SK-N-SH (cell line): ENCODE data around the gene FRMD5. TPM values are rescaled to one million over a fixed set of nuclear protein-coding genes. Genes with fewer than 3 reads are reported as not detected.

Experiments used
- CTCF ChIA-PET: fragments of 300-600, 350-600 bp; formaldehyde crosslinking; extraction: SDS; loops from one replicate; lab custom pipeline; 2021; lab: Yijun Ruan, JAX
- POLR2A ChIA-PET: fragments of 350-600 bp; sonication (Branson Sonifier 250); formaldehyde crosslinking; extraction: SDS; loops from one replicate; lab custom pipeline; 2020; ENCODE audit warnings: antibody characterized with exemption, inconsistent platforms; lab: Yijun Ruan, JAX
- DNase-seq: peaks from one replicate; pipeline ENCODE4 v3.0.0; 2012
- H2AFZ ChIP-seq: fragments of 200-600 bp; sonication (generic); 2 replicates; pipeline ENCODE4 v1.8.1; 2016; ENCODE audit warnings: antibody characterized with exemption, mild to moderate bottlenecking, low read depth
- H3F3A ChIP-seq: fragments of 200-600 bp; sonication (generic); replicated peaks from 2 replicates; pipeline ENCODE3; 2016; ENCODE audit warnings: antibody characterized with exemption, mild to moderate bottlenecking; ENCODE audit not compliant: insufficient read depth
- H3K27ac ChIP-seq, 2 experiments: fragments of 200-500 bp in 1 of 2; fragments of 200-600 bp in 1 of 2; sonication (Bioruptor generic) in 1 of 2; sonication (generic), shearing (Covaris generic) in 1 of 2; 2 replicates each; pipeline versions ENCODE4 v1.5.1 to v1.6.1; 2014 to 2016; ENCODE audit warnings: low read depth in 2 of 2, inconsistent platforms in 1 of 2, low read length in 1 of 2, mild to moderate bottlenecking in 1 of 2, mixed read lengths in 1 of 2
- H3K27me3 ChIP-seq: fragments of 200-600 bp; sonication (generic), shearing (Covaris generic); 2 replicates; pipeline ENCODE4 v1.6.1; 2016; ENCODE audit warnings: mixed run types; ENCODE audit not compliant: insufficient read depth
- H3K36me3 ChIP-seq, 2 experiments: fragments of 200-500 bp in 1 of 2; fragments of 200-600 bp in 1 of 2; sonication (Bioruptor generic) in 1 of 2; sonication (generic) in 1 of 2; replicated peaks in 1 of 2; 2 replicates each; pipeline versions ENCODE3 to v1.5.1; 2014 to 2016; ENCODE audit warnings: low read length in 1 of 2, mild to moderate bottlenecking in 1 of 2; ENCODE audit not compliant: insufficient read depth in 2 of 2, control insufficient read depth in 1 of 2
- H3K4me1 ChIP-seq, 2 experiments: fragments of 200-500 bp in 1 of 2; fragments of 200-600 bp in 1 of 2; sonication (Bioruptor generic) in 1 of 2; sonication (generic), shearing (Covaris generic) in 1 of 2; 2 replicates each; pipeline versions ENCODE4 v1.5.1 to v1.6.1; 2014 to 2016; ENCODE audit warnings: low read depth in 1 of 2, low read length in 1 of 2, mixed run types in 1 of 2; ENCODE audit not compliant: insufficient read depth in 2 of 2, control insufficient read depth in 1 of 2
- H3K4me2 ChIP-seq: fragments of 200-600 bp; sonication (generic), shearing (Covaris generic); 2 replicates; pipeline ENCODE4 v1.6.1; 2017; ENCODE audit warnings: mixed run types
- H3K4me3 ChIP-seq, 2 experiments: fragments of 200-500 bp in 1 of 2; fragments of 200-600 bp in 1 of 2; sonication (Bioruptor generic) in 1 of 2; sonication (generic), shearing (Covaris generic) in 1 of 2; 2 replicates each; pipeline versions ENCODE4 v1.5.1 to v1.8.1; 2014 to 2016; ENCODE audit warnings: low read depth in 2 of 2, inconsistent platforms in 1 of 2, low read length in 1 of 2, mild to moderate bottlenecking in 1 of 2, mixed read lengths in 1 of 2, moderate library complexity in 1 of 2
- H3K79me2 ChIP-seq: fragments of 200-600 bp; sonication (generic); 2 replicates; pipeline ENCODE4 v1.8.1; 2017; ENCODE audit warnings: mild to moderate bottlenecking; ENCODE audit not compliant: insufficient read depth
- H3K9ac ChIP-seq: fragments of 200-600 bp; sonication (generic); 2 replicates; pipeline ENCODE4 v1.6.1; 2017; ENCODE audit warnings: mixed run types
- H3K9me2 ChIP-seq: fragments of 200-600 bp; sonication (generic); 2 replicates; pipeline ENCODE4 v1.6.1; 2017; ENCODE audit warnings: mixed run types
- H3K9me3 ChIP-seq: fragments of 200-600 bp; sonication (generic); 2 replicates; pipeline ENCODE4 v1.6.1; 2017; ENCODE audit warnings: mixed run types, mild to moderate bottlenecking, moderate library complexity
- H4K20me1 ChIP-seq: fragments of 200-600 bp; sonication (generic); 2 replicates; pipeline ENCODE4 v1.6.1; 2017; ENCODE audit warnings: mild to moderate bottlenecking, mixed run types; ENCODE audit not compliant: insufficient read depth
- CHD2 ChIP-seq: fragments of 150-350 bp; IDR thresholded peaks from 2 replicates; pipeline ENCODE4 v1.6.1; 2018; ENCODE audit warnings: low read length; ENCODE audit not compliant: partially characterized antibody
- ELF1 ChIP-seq: IDR thresholded peaks from 2 replicates; pipeline ENCODE4 v1.4.0; 2012
- EZH2phosphoT487 ChIP-seq: fragments of 200-600 bp; sonication (generic); IDR thresholded peaks from 2 replicates; pipeline ENCODE4 v1.6.1; 2017; ENCODE audit warnings: low read depth, mixed run types, mild to moderate bottlenecking, antibody characterized with exemption, moderate library complexity, borderline replicate concordance
- MEF2A ChIP-seq: IDR thresholded peaks from 2 replicates; pipeline ENCODE4 v1.4.0; 2012; ENCODE audit warnings: low read depth, borderline replicate concordance
- NFIC ChIP-seq: IDR thresholded peaks from 2 replicates; pipeline ENCODE4 v1.4.0; 2012; ENCODE audit warnings: borderline replicate concordance
- RCOR1 ChIP-seq: fragments of 150-350 bp; IDR thresholded peaks from 2 replicates; pipeline ENCODE4 v1.6.1; 2017; ENCODE audit warnings: antibody characterized with exemption, low read length
- RFX5 ChIP-seq: IDR thresholded peaks from 2 replicates; pipeline ENCODE4 v1.6.1; 2012; ENCODE audit warnings: mild to moderate bottlenecking, improper control_type of control experiment, low read length
- RXRA ChIP-seq: IDR thresholded peaks from 2 replicates; pipeline ENCODE4 v1.4.0; 2012; ENCODE audit warnings: low read depth, mild to moderate bottlenecking, borderline replicate concordance
- SMC3 ChIP-seq: IDR thresholded peaks from 2 replicates; pipeline ENCODE4 v1.6.1; 2012; ENCODE audit warnings: low read depth, low read length, improper control_type of control experiment
- TCF12 ChIP-seq: IDR thresholded peaks from 2 replicates; pipeline ENCODE4 v1.4.0; 2012
- TEAD4 ChIP-seq: IDR thresholded peaks from 2 replicates; pipeline ENCODE4 v1.4.0; 2012; ENCODE audit warnings: mild to moderate bottlenecking, borderline replicate concordance; ENCODE audit not compliant: insufficient read depth
- WGBS: methylation state at CpG from one replicate; pipeline ENCODE4 v1.1.6; 2017; ENCODE audit warnings: low lambda C conversion rate; 5-methylcytosine and 5-hydroxymethylcytosine counted together
- polyA plus RNA-seq, 3 experiments: library from polyadenylated mRNA; depleted of rRNA; stranded (reverse); fragments of >200 nt; gene quantifications; 2 replicates each; pipeline ENCODE4 v1.2.3, GENCODE V29; 2012
- TF ChIP-seq, protein P1 (sequence below): fragments of 200-600 bp; sonication (generic); IDR thresholded peaks from 2 replicates; pipeline ENCODE4 v1.6.1; 2017; ENCODE audit warnings: antibody characterized with exemption, mild to moderate bottlenecking, moderate library complexity
- TF ChIP-seq, protein P2 (sequence below): IDR thresholded peaks from 2 replicates; pipeline ENCODE4 v1.4.0; 2012; ENCODE audit warnings: low read depth, borderline replicate concordance

The FRMD5 gene
- polyA plus RNA-seq, 1 of the 3 experiments (the other 2 are of a cell fraction): 24.8 TPM

DNA sequence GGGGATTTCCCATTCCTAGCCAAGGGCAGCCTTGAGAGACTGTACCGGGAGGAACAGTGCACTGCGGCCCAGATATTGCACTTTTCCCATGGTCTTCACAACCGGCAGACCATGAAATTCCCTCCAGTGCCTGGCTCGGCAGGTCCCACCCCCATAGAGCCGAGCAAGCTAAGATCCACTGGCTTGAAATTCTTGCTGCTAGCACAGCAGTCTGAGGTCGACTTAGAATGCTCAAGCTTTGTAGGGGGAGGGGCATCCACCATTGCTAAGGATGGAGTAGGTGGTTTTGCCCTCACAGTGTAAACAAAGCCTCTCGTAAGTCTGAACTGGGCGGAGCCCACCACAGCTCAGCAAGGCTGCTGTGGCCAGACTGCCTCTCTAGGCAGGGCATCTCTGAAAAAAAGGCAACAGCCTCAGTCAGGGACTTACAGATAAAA lies 156.3 kb downstream of the FRMD5 start:
- Histone ChIP-seq H3K9me3 (no peaks in the 10 kb centered on the region), H3K79me2 (peaks cover 52% of the 10 kb centered on the region), H3K4me2 (no peak overlapping the region), H3K27me3 (no peaks in the 10 kb centered on the region), H3F3A (peaks cover 28% of the 10 kb centered on the region), H4K20me1 (no peaks in the 10 kb centered on the region), H3K9me2 (no peaks in the 10 kb centered on the region), H3K9ac (no peak overlapping the region), H3K36me3 (no peaks in the 10 kb centered on the region), H3K4me3 (no peak overlapping the region), H2AFZ (no peak overlapping the region), H3K4me1 (peaks cover 2 to 21% of the 10 kb centered on the region in 2 experiments), H3K27ac (no peak overlapping the region)
- CTCF ChIA-PET: no interaction called here
- 100% methylated on average over 6 of the region's 8 CpGs for WGBS
- TF ChIP-seq RXRA (no peak), TEAD4 (no peak), ELF1 (no peak), RCOR1 (no peak), SMC3 (no peak), TCF12 (no peak), RFX5 (no peak), CHD2 (no peak), EZH2phosphoT487 (no peak), MEF2A (no peak)
- TF ChIP-seq, protein P1, sequence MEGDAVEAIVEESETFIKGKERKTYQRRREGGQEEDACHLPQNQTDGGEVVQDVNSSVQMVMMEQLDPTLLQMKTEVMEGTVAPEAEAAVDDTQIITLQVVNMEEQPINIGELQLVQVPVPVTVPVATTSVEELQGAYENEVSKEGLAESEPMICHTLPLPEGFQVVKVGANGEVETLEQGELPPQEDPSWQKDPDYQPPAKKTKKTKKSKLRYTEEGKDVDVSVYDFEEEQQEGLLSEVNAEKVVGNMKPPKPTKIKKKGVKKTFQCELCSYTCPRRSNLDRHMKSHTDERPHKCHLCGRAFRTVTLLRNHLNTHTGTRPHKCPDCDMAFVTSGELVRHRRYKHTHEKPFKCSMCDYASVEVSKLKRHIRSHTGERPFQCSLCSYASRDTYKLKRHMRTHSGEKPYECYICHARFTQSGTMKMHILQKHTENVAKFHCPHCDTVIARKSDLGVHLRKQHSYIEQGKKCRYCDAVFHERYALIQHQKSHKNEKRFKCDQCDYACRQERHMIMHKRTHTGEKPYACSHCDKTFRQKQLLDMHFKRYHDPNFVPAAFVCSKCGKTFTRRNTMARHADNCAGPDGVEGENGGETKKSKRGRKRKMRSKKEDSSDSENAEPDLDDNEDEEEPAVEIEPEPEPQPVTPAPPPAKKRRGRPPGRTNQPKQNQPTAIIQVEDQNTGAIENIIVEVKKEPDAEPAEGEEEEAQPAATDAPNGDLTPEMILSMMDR: no peak
- TF ChIP-seq, protein P2, sequence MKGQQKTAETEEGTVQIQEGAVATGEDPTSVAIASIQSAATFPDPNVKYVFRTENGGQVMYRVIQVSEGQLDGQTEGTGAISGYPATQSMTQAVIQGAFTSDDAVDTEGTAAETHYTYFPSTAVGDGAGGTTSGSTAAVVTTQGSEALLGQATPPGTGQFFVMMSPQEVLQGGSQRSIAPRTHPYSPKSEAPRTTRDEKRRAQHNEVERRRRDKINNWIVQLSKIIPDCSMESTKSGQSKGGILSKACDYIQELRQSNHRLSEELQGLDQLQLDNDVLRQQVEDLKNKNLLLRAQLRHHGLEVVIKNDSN: no peak
- no peak for DNase-seq
- POLR2A ChIA-PET: no interaction called here

DNA sequence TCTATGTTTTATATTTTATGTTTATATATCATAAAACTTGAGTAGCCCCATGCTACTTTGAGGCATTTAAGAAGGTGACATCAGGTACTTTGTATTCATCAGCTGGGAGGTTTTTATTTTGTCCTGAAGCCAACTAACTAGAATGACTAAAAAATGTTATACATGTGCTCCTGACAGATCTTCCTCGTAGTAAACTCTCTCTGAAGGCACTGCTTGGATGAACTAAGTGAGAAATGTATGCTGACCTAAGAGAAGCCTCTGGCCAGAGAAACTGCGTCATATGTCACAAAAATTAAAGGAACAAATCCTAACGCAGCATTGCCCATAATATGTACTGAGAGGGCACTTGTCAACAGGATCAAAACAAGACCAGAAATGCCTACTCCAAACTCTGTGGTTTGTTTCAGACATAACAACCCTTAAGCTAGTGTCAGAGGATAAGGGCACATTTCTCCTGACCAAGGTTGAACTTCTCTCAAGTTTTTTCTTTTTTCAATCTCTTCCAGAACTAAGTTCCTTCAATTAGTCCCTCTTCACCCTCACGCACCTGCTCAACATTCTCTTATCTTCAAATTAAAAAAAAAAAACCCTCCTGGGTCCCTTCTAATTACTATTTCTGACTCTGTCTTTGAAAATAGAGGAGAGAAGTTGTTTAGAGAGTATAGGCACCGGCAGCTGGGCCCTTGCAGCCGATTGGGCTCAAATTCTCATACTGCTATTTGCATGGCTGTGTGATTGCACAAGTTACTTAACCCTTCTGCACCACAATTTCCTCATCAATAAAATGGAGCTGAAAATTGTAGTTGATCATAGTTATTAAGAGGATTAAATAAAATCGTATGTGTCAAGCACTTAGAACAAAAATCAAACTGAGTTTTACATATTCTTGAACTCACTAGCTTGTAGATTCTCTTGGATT lies 159.0 kb downstream of the FRMD5 start:
- H3K4me3 ChIP-seq: no peak overlapping the region
- H3K4me2 ChIP-seq: no peak overlapping the region; the same call in 1 of the 2 replicates
- no peak for TF ChIP-seq NFIC
- peaks cover 56% of the 10 kb centered on the region for H3K79me2 ChIP-seq
- POLR2A ChIA-PET: no interaction called here
- peak overlapping the region in 1 of 2 experiments; percentile 94; a peak in 3 of 4 replicates for H3K27ac ChIP-seq
- DNase-seq: no peak
- no peaks in the 10 kb centered on the region for H3K9me2 ChIP-seq
- H2AFZ ChIP-seq: no peak overlapping the region
- no peaks in the 10 kb centered on the region for H3K9me3 ChIP-seq
- 74% methylated on average over 7 of the region's 7 CpGs for whole genome bisulfite sequencing
- H3K27me3 ChIP-seq: no peaks in the 10 kb centered on the region
- no peaks in the 10 kb centered on the region for H3K36me3 ChIP-seq
- peak overlapping the region; percentile 0; the same call in 1 of the 2 replicates for H3K9ac ChIP-seq
- no peaks in the 10 kb centered on the region for H4K20me1 ChIP-seq
- CTCF ChIA-PET: interaction anchor here (1.1 kb wide), 1 partner anchor 132 kb away, joined by 3 read pairs; no protein-coding TSS in a partner anchor
- peaks cover 43% of the 10 kb centered on the region for H3F3A ChIP-seq
- peaks cover 2 to 25% of the 10 kb centered on the region in 2 experiments for H3K4me1 ChIP-seq
